T-helper 9 cell (primary cell): ENCODE data around the gene DYSF.
"Not testable (repeated sequence)": the region's sequence is repeated elsewhere in the genome, so short reads cannot be mapped to it uniquely, and the experiment has no call there.

Source experiments
- DNase-seq: peaks from one replicate; pipeline ENCODE4 v3.0.0-alpha.2; 2020

Gene DYSF

GRCh38 chr2:71619230-71619741, 165.9 kb downstream of the DYSF start:
- no peak for DNase-seq

GRCh38 chr2:71620116-71620515, 166.8 kb downstream of the DYSF start:
- DNase-seq, result no peak

- DNase-seq, result no peak
These were observed 167.5 kb downstream of the DYSF start for GRCh38 chr2:71620851-71621251.

GRCh38 chr2:71629273-71629672, 175.9 kb downstream of the DYSF start:
- no peak for DNase-seq

- DNase-seq, result no peak
These were observed 176.6 kb downstream of the DYSF start for GRCh38 chr2:71629771-71630453.

- DNase-seq, result no peak
These were observed 177.3 kb downstream of the DYSF start for GRCh38 chr2:71630454-71631328.

GRCh38 chr2:71631411-71631931, 178.1 kb downstream of the DYSF start:
- DNase-seq, result no peak

GRCh38 chr2:71633086-71633485, 179.7 kb downstream of the DYSF start:
- no peak for DNase-seq

GRCh38 chr2:71634567-71634966, 181.2 kb downstream of the DYSF start:
- no peak for DNase-seq

GRCh38 chr2:71635798-71636197, 182.4 kb downstream of the DYSF start:
- DNase-seq, result no peak

- DNase-seq, result no peak
These were observed 183.8 kb downstream of the DYSF start for GRCh38 chr2:71637168-71637567.

GRCh38 chr2:71637736-71638135, 184.4 kb downstream of the DYSF start:
- no peak for DNase-seq

GRCh38 chr2:71639735-71640134, 186.4 kb downstream of the DYSF start:
- no peak for DNase-seq

- no peak for DNase-seq
These were observed 187.1 kb downstream of the DYSF start for GRCh38 chr2:71640489-71640888.

GRCh38 chr2:71643674-71644357, 190.5 kb downstream of the DYSF start:
- no peak for DNase-seq

- DNase-seq, result no peak
These were observed 192.7 kb downstream of the DYSF start for GRCh38 chr2:71646028-71646427.

GRCh38 chr2:71647356-71647755, 194.0 kb downstream of the DYSF start:
- no peak for DNase-seq

- DNase-seq, result no peak
These were observed 202.1 kb downstream of the DYSF start for GRCh38 chr2:71655498-71655897.

- not testable (repeated sequence) for DNase-seq
These were observed 204.9 kb downstream of the DYSF start for GRCh38 chr2:71658256-71658655.

- DNase-seq, result no peak
These were observed 205.4 kb downstream of the DYSF start for GRCh38 chr2:71658771-71659170.

GRCh38 chr2:71659868-71660518, 206.6 kb downstream of the DYSF start:
- no peak for DNase-seq

- no peak for DNase-seq
These were observed 208.4 kb downstream of the DYSF start for GRCh38 chr2:71661782-71662181.
